HG02840 (cell line): ENCODE results near the gene ULK4.

Source experiments
- ATAC-seq: cut with Tn5 transposase; IDR thresholded peaks from one replicate; pipeline ENCODE4 v1.9.1; 2021; ENCODE audit warnings: mild to moderate bottlenecking, moderate library complexity, moderate number of reproducible peaks; ENCODE audit not compliant: unreplicated experiment, low FRiP score

ULK4 gene

GRCh38 chr3:41244620-41245336 is 717.1 kb downstream of the ULK4 start:
- ATAC-seq = no peak

- no peak for ATAC-seq
These were observed 718.7 kb downstream of the ULK4 start for GRCh38 chr3:41243183-41243582.

- no peak for ATAC-seq
These were observed 719.9 kb downstream of the ULK4 start for GRCh38 chr3:41241800-41242571.

GRCh38 chr3:41241161-41241560 is 720.7 kb downstream of the ULK4 start:
- ATAC-seq = no peak

GRCh38 chr3:41239587-41239986 is 722.3 kb downstream of the ULK4 start:
- no peak for ATAC-seq

- no peak for ATAC-seq
These were observed 724.0 kb downstream of the ULK4 start for GRCh38 chr3:41237907-41238306.

GRCh38 chr3:41236228-41236627 is 725.7 kb downstream of the ULK4 start:
- ATAC-seq = no peak

GRCh38 chr3:41234823-41235721 is 726.8 kb downstream of the ULK4 start:
- no peak for ATAC-seq

- ATAC-seq = no peak
These were observed 737.6 kb downstream of the ULK4 start for GRCh38 chr3:41224120-41224806.

GRCh38 chr3:41223691-41224090 is 738.2 kb downstream of the ULK4 start:
- no peak for ATAC-seq

- ATAC-seq = no peak
These were observed 738.8 kb downstream of the ULK4 start for GRCh38 chr3:41223078-41223477.

GRCh38 chr3:41222501-41222900 is 739.4 kb downstream of the ULK4 start:
- no peak for ATAC-seq

- ATAC-seq = no peak
These were observed 739.9 kb downstream of the ULK4 start for GRCh38 chr3:41222012-41222411.

- ATAC-seq = no peak
These were observed 740.8 kb downstream of the ULK4 start for GRCh38 chr3:41220906-41221677.

GRCh38 chr3:41219424-41219823 is 742.5 kb downstream of the ULK4 start:
- ATAC-seq = no peak

GRCh38 chr3:41216993-41217392 is 744.9 kb downstream of the ULK4 start:
- ATAC-seq = no peak

GRCh38 chr3:41216422-41216821 is 745.5 kb downstream of the ULK4 start:
- ATAC-seq = no peak

- ATAC-seq = no peak
These were observed 748.3 kb downstream of the ULK4 start for GRCh38 chr3:41213588-41213987.

- no peak for ATAC-seq
These were observed 749.8 kb downstream of the ULK4 start for GRCh38 chr3:41212088-41212487.

- no peak for ATAC-seq
These were observed 750.9 kb downstream of the ULK4 start for GRCh38 chr3:41210966-41211365.
